ENCODE results near the gene NBPF1.
"Not testable (repeated sequence)": the region's sequence is repeated elsewhere in the genome, so short reads cannot be mapped to it uniquely, and the experiment has no call there.

The NBPF1 gene

DNA sequence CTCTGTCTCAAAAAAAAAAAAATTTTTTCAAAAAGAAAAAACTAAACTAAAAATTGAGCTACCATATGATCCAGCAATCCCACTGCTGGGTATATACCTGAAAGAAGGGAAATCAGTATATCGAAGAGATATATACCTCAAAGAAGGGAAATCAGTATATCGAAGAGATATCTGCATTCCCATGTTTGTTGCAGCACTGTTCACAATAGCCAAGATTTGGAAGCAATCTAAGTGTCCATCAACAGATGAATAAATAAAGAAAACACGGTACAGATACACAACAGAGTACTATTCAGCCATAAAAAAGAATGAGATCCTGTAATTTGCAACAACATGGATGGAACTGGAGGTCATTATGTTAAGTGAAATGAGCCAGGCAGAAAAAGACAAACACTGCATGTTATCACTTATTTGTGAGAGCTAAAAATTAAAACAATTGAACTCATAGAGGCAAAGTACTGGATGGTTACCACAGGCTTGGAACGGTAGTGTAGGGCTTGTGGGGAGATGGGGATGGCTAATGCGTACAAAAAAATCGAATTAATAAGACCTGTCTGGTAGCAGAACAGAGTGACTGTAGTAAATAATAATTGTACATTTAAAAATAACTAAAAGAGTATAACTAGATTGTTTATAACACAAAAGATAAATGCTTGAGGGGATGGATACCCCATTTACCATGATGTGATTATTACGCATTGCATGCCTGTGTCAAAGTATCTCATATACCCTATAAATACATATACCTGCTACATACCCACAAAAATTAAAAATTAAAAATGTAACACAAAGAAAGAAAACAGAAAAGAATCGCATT lies 28.0 kb upstream of the NBPF1 start:
- DNase-seq (ENCODE audit: low spot score): not testable (repeated sequence)

DNA sequence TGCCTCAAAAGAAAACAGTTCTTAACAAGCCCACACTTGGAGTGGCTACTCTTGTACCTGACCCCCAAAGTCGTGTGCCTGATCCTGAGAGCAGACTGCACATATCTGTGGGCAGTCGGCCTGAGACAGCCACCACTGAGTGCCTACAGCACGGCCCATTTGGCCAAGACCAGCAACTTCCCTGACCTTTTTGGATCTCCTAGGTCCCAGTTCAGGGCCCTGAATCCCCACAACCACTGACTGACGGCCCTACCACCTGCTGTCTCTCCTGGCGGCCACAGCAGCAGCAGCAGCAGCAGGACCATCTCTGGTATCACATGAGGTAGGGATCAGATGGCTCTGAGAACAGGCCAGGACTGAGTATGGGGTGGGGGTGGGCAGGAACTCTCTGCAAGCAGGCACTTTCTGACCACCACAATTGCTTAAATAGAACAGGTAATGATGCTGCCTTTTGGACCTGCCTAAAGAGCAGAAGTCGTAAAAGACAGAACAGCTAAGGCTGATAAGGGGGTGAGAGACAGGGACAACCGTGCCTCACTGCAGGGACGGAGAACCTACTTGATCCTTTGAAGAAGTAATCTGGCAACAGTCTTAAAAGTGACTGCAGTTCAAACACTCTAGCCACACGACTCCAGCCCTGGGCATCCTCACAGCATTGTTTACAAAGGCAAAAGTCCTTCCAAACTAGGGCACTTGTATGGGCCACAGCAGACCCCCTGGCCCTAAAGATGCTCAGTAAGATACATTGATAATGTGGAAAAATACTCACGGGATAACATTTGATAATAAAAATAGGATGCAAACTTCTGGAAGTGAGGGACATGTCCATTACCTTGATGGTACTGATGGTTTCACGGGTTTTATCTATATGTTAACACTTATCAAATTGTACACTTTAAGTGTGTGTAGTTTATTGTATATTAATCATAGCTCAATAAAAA lies 26.0 kb upstream of the NBPF1 start:
- peak; percentile 63 for DNase-seq (ENCODE audit: low spot score)

GRCh38 chr1:16637941-16638778 lies 24.8 kb upstream of the NBPF1 start:
- peak; percentile 68 for DNase-seq (ENCODE audit: low spot score)

DNA sequence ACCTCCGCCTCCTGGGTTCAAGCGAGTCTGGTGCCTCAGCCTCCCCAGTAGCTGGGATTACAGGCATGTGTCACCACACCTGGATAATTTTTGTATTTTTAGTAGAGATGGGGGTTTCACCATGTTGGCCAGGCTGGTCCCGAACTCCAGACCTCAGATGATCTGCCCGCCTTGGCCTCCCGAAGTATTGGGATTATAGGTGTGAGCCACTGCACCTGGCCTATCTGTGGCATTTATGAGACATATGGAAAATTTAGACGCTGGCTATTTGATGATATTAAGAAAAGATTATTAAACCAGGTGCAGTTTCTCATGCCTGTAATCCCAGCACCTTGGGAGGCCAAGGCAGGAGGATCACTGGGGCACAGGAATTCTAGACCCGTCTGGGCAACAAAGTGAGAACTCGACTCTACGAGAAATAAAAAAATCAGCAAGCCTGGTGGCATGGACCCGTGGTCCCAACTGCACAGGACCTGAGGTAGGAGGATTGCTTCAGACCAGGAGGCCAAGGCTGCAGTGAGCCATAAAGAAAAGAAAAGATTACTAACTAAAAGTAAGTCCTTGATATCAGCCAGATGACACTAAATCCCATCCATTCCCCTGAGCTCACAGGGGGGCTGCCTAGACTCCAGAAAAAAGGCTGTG lies 23.3 kb upstream of the NBPF1 start:
- DNase-seq (ENCODE audit: low spot score): peak; percentile 55

DNA sequence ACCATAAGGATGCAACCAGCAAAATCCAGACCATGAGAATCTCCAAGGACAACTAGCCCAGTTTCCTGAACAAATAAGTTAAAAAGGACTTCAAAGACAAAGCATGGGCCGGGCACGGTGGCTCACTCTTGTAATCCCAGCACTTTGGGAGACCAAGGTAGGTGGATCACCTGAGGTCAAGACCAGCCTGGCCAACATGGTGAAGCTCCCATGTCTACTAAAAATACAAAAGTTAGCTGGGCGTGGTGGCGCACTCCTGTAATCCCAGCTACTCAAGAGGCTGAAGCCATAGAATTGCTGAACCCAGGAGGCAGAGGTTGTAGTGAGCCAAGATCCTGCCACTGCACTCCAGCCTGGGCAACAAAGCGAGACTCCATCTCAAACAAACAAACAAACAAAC lies 22.6 kb upstream of the NBPF1 start:
- not testable (repeated sequence) for DNase-seq (ENCODE audit: low spot score)

GRCh38 chr1:16633540-16634282 lies 20.3 kb upstream of the NBPF1 start:
- DNase-seq (ENCODE audit: low spot score): not testable (repeated sequence)

GRCh38 chr1:16632044-16632850 lies 18.9 kb upstream of the NBPF1 start:
- DNase-seq (ENCODE audit: low spot score): not testable (repeated sequence)

GRCh38 chr1:16631248-16632043 lies 18.1 kb upstream of the NBPF1 start:
- DNase-seq (ENCODE audit: low spot score): no peak

GRCh38 chr1:16630661-16631247 lies 17.4 kb upstream of the NBPF1 start:
- no peak for DNase-seq (ENCODE audit: low spot score)

DNA sequence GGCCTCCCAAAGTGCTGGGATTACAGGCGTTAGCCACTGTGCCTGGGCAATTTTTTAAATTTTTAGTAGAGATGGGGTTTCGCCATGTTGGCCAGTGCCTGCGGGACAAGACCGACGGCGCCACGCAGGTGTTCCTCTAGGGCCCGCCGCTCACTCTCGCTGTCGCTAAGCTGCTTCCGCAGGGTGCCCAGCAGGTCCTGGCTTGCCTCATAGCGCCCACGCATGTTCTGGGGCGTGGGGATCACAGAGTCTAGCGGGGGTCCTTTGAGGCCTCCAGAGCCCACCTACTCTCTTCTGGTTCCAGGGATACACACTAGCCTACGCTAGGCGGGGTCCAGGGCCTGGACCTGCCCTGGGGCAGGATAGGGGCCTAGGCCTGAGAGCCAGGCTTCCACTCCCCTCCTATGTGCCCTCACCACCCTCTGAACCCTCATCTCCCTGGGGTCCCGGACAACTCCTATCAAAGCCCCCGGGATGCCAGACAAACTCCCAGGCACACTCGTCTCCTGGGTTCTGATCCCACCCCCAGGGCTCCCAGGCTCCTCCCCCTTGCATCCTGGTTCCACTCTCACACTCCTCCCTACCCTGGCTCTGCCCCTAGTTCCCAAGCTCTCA lies 16.7 kb upstream of the NBPF1 start:
- DNase-seq (ENCODE audit: low spot score): not testable (repeated sequence)

DNA sequence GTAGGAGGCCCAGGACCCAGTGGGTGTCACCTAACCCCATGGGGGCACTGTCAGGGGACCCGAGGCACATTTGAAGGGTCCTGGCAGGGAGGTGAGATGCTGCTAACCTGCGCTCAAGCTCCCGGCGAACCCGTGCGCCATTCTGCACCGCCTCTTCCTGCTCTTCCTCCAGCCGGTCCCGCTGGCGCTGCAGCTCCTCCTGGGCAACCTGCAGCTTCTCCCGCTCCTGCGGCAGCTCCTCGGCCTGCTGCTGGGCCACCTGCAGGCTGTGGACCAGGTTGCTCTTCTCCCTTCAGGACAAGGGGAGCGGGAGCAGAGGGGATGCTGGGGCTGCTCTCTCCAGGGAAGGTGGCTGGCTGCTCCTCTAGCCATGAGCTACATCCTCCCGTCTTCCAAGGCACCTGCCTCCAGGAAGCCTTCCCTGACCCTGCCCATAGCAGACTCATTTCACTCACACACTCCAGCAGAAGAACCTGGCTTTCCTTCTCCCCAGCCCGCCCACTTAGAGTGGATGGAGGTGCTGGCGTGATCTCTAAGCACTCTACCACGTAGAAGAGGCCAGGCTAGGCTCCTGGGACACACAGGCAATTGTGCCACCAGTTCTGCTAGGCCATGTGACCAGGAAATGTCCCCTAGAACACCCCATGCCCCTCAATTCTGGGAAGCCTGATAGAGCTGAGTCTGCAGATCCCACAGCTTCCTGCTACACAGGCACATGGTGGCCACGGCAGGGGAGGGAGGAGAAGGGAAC lies 15.2 kb upstream of the NBPF1 start:
- no peak for DNase-seq (ENCODE audit: low spot score)

GRCh38 chr1:16626409-16626983 lies 13.1 kb upstream of the NBPF1 start:
- DNase-seq (ENCODE audit: low spot score): not testable (repeated sequence)

- no peak for DNase-seq (ENCODE audit: low spot score)
These were observed 12.4 kb upstream of the NBPF1 start for GRCh38 chr1:16625497-16626408.

DNA sequence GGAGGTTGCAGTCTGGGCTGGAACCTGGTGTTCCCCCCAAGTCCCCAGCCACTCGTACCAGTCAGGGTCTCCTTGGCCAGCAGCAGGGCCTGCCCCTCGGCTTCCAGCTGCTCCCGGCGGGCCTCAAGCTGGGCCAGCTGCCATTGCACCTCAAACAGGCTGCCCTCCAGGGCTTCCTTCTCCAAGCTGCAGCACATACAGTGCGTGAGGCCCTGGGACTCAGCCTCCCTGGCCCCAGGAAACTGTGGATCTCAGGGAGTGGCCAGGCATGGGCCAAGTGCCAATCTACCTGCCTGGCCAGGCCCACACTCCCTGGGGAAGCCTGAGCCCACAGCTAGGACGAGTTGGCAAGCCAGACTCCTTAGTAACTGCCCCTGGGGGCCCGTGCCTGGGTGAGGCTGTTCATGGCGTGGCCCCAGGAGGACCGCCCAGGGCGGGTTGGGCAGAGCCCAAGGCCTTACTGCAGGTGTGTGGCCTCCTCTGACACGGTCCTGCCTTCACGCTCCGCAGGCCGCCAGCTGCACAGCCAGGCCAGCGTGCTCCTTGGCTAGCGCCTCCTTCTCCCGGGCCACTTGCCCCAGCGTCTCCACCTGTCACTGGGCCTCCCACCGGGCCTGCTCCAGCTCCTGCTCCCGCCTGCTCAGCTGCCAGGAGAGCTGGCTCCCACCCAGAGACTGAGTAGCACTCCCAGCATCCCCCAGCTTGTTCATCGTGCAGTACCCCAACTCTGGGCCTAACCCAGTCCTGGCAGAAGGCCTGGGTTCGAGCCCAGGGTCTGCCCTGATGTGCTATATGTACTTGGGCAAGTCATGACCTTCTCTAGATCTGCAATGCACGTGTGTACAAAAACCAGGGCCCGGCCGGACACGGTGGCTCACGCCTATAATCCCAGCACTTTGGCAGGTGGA lies 10.7 kb upstream of the NBPF1 start:
- not testable (repeated sequence) for DNase-seq (ENCODE audit: low spot score)

GRCh38 chr1:16623337-16623736 lies 10.0 kb upstream of the NBPF1 start:
- not testable (repeated sequence) for DNase-seq (ENCODE audit: low spot score)
